ENCODE data around the gene NTMT1.
"Not testable (repeated sequence)": the region's sequence is repeated elsewhere in the genome, so short reads cannot be mapped to it uniquely, and the experiment has no call there.

NTMT1 gene

GRCh38 chr9:129626079-129626624 lies at the start of gene NTMT1:
Gene NTMT1, plus strand, starts transcription at chr9:129626163. Its CDS starts 6,541 bp downstream, at chr9:129632704.
- peak; percentile 56 for DNase-seq

- DNase-seq, result no peak
Measured at GRCh38 chr9:129576546-129577543, 49.1 kb upstream of the NTMT1 start.

- DNase-seq, result no peak
Measured at GRCh38 chr9:129579294-129579693, 46.7 kb upstream of the NTMT1 start.

GRCh38 chr9:129580211-129580915 lies 45.6 kb upstream of the NTMT1 start:
- DNase-seq, result no peak

- DNase-seq, result no peak
Measured at GRCh38 chr9:129581505-129582189, 44.3 kb upstream of the NTMT1 start.

GRCh38 chr9:129582855-129583254 lies 43.1 kb upstream of the NTMT1 start:
- no peak for DNase-seq

- no peak for DNase-seq
Measured at GRCh38 chr9:129583308-129584038, 42.5 kb upstream of the NTMT1 start.

- no peak for DNase-seq
Measured at GRCh38 chr9:129584136-129584535, 41.8 kb upstream of the NTMT1 start.

- DNase-seq, result no peak
Measured at GRCh38 chr9:129585352-129585751, 40.6 kb upstream of the NTMT1 start.

- DNase-seq, result no peak
Measured at GRCh38 chr9:129586245-129586644, 39.7 kb upstream of the NTMT1 start.

- DNase-seq, result no peak
Measured at GRCh38 chr9:129586685-129587084, 39.3 kb upstream of the NTMT1 start.

- DNase-seq, result no peak
Measured at GRCh38 chr9:129587487-129588262, 38.3 kb upstream of the NTMT1 start.

- DNase-seq, result no peak
Measured at GRCh38 chr9:129590466-129590865, 35.5 kb upstream of the NTMT1 start.

- DNase-seq, result no peak
Measured at GRCh38 chr9:129591916-129592315, 34.0 kb upstream of the NTMT1 start.

- not testable (repeated sequence) for DNase-seq
Measured at GRCh38 chr9:129592790-129593189, 33.2 kb upstream of the NTMT1 start.

GRCh38 chr9:129594632-129595031 lies 31.3 kb upstream of the NTMT1 start:
- no peak for DNase-seq

- DNase-seq, result no peak
Measured at GRCh38 chr9:129595311-129595741, 30.6 kb upstream of the NTMT1 start.

- DNase-seq, result no peak
Measured at GRCh38 chr9:129595903-129596540, 29.9 kb upstream of the NTMT1 start.

GRCh38 chr9:129596541-129597331 lies 29.2 kb upstream of the NTMT1 start:
- DNase-seq, result no peak

All from NCI-H1694 treated with DMSO at 0.1 percent for 48 hours (cell line).